Measurements from ENCODE around the gene HEPN1.

HEPN1 gene

GRCh38 chr11:124899383-124900145 is 19.5 kb upstream of the HEPN1 start:
- no peak for DNase-seq

GRCh38 chr11:124900464-124900863 is 18.6 kb upstream of the HEPN1 start:
- DNase-seq: peak in 1 of 58 donors; percentile 57

GRCh38 chr11:124902616-124903015 is 16.4 kb upstream of the HEPN1 start:
- no peak for DNase-seq

- DNase-seq: no peak
Measured at GRCh38 chr11:124915541-124916369, 3.3 kb upstream of the HEPN1 start.

GRCh38 chr11:124916370-124916710 is 2.7 kb upstream of the HEPN1 start:
- no peak for DNase-seq

GRCh38 chr11:124917115-124917637 is 1.9 kb upstream of the HEPN1 start:
- peak in 49 of 58 donors; percentile 17 to 94 (median 74) for DNase-seq

- peak in 2 of 58 donors; percentile 53 to 56 for DNase-seq
Measured at GRCh38 chr11:124919898-124920297, 848 bp downstream of the HEPN1 start.

GRCh38 chr11:124920356-124920755 is 1.3 kb downstream of the HEPN1 start:
- no peak for DNase-seq

- peak in 13 of 58 donors; percentile 17 to 45 (median 27) for DNase-seq
Measured at GRCh38 chr11:124920870-124921609, 2.0 kb downstream of the HEPN1 start.

- DNase-seq: no peak
Measured at GRCh38 chr11:124922831-124923230, 3.8 kb downstream of the HEPN1 start.

GRCh38 chr11:124923296-124923695 is 4.2 kb downstream of the HEPN1 start:
- DNase-seq: no peak

GRCh38 chr11:124928942-124929665 is 10.1 kb downstream of the HEPN1 start:
- peak in 19 of 58 donors; percentile 3 to 73 (median 36) for DNase-seq

GRCh38 chr11:124930799-124931198 is 11.7 kb downstream of the HEPN1 start:
- DNase-seq: no peak

- DNase-seq: no peak
Measured at GRCh38 chr11:124934862-124935547, 16.0 kb downstream of the HEPN1 start.

GRCh38 chr11:124935548-124936514 is 16.8 kb downstream of the HEPN1 start, which contains the start of gene HEPACAM:
HEPACAM (minus strand) TSS chr11:124936047; CDS start chr11:124936006, 41 bp downstream.
- DNase-seq: peak in 52 of 58 donors; percentile 28 to 91 (median 69)

- no peak for DNase-seq
Measured at GRCh38 chr11:124937336-124937935, 18.4 kb downstream of the HEPN1 start.

- DNase-seq: no peak
Measured at GRCh38 chr11:124938206-124938765, 19.2 kb downstream of the HEPN1 start.

GRCh38 chr11:124938970-124939369 is 19.9 kb downstream of the HEPN1 start:
- DNase-seq: no peak

Data from anterior cingulate cortex (tissue), 58 donors.